BJ (cell line): ENCODE data around the gene METAP2. TPM values are rescaled to one million over a fixed set of nuclear protein-coding genes. Genes with fewer than 3 reads are reported as not detected.
"Not testable (repeated sequence)": the region's sequence is repeated elsewhere in the genome, so short reads cannot be mapped to it uniquely, and the experiment has no call there.

ENCODE experiments used
- CTCF ChIA-PET: fragments of 350-600 bp; formaldehyde crosslinking; extraction: SDS; loops from one replicate; lab custom pipeline; 2021; ENCODE audit warnings: antibody characterized with exemption, inconsistent platforms; lab: Yijun Ruan, JAX
- POLR2A ChIA-PET: fragments of 300-600 bp; sonication (Branson Sonifier 250); formaldehyde crosslinking; extraction: SDS; loops from one replicate; lab custom pipeline; 2021; ENCODE audit warnings: antibody characterized with exemption; lab: Charles Lee
- DNase-seq: peaks from one replicate; pipeline ENCODE4 v3.0.0-alpha.2; 2011; ENCODE audit warnings: low read depth
- H3K27me3 ChIP-seq: 2 replicates; pipeline ENCODE4 v1.6.0; 2011; ENCODE audit warnings: low read length; ENCODE audit not compliant: control insufficient read depth, insufficient read depth
- H3K36me3 ChIP-seq: 2 replicates; pipeline ENCODE4 v1.5.1; 2011; ENCODE audit warnings: low read length; ENCODE audit not compliant: control insufficient read depth, insufficient read depth
- H3K4me3 ChIP-seq: 2 replicates; pipeline ENCODE4 v1.5.1; 2011; ENCODE audit warnings: low read depth, mild to moderate bottlenecking, control low read depth, low read length
- CTCF ChIP-seq: IDR thresholded peaks from 2 replicates; pipeline ENCODE4 v1.5.1; 2011; ENCODE audit warnings: low read depth, mild to moderate bottlenecking, control low read depth, inconsistent platforms, low read length, moderate library complexity; ENCODE audit not compliant: insufficient read depth
- polyA plus RNA-seq: library from polyadenylated mRNA; depleted of rRNA; stranded (reverse); fragments of >200 nt; gene quantifications from 2 replicates; pipeline ENCODE4 v1.2.3, GENCODE V29; 2011

METAP2 gene
- polyA plus RNA-seq, 1 experiment = 32.2 TPM

GRCh38 chr12:95445884-95446505 is 28.0 kb upstream of the METAP2 start:
- no peak for DNase-seq
- Histone ChIP-seq H3K4me3 (no peak overlapping the region), H3K27me3 (peaks cover 2% of the 10 kb centered on the region), H3K36me3 (no peaks in the 10 kb centered on the region)
- POLR2A ChIA-PET = no interaction called here
- CTCF ChIA-PET = interaction anchor here (1.4 kb wide), 1 partner anchor 28 kb away, joined by 4 read pairs; the partner anchor contains the start of gene METAP2
- TF ChIP-seq CTCF = no peak

- Histone ChIP-seq H3K27me3 (peaks cover 2% of the 10 kb centered on the region), H3K4me3 (no peak overlapping the region), H3K36me3 (no peaks in the 10 kb centered on the region)
- TF ChIP-seq CTCF = no peak
- DNase-seq = no peak
- CTCF ChIA-PET = no interaction called here
- POLR2A ChIA-PET = no interaction called here
These were observed 27.4 kb upstream of the METAP2 start for GRCh38 chr12:95446506-95446900.

GRCh38 chr12:95449656-95450055 is 24.3 kb upstream of the METAP2 start:
- H3K4me3 ChIP-seq, DNase-seq, POLR2A ChIA-PET, H3K27me3 ChIP-seq, CTCF ChIA-PET, H3K36me3 ChIP-seq: not testable (repeated sequence)

GRCh38 chr12:95452501-95452900 is 21.5 kb upstream of the METAP2 start:
- H3K27me3 ChIP-seq, H3K36me3 ChIP-seq, CTCF ChIA-PET, DNase-seq, POLR2A ChIA-PET, H3K4me3 ChIP-seq: not testable (repeated sequence)

- H3K36me3 ChIP-seq, H3K27me3 ChIP-seq, DNase-seq, POLR2A ChIA-PET, CTCF ChIA-PET, H3K4me3 ChIP-seq: not testable (repeated sequence)
These were observed 20.1 kb upstream of the METAP2 start for GRCh38 chr12:95453881-95454280.

- DNase-seq, POLR2A ChIA-PET, CTCF ChIA-PET, H3K27me3 ChIP-seq, H3K36me3 ChIP-seq, H3K4me3 ChIP-seq: not testable (repeated sequence)
These were observed 19.2 kb upstream of the METAP2 start for GRCh38 chr12:95454780-95455215.

GRCh38 chr12:95457605-95458004 is 16.3 kb upstream of the METAP2 start:
- H3K36me3 ChIP-seq, POLR2A ChIA-PET, H3K4me3 ChIP-seq, DNase-seq, CTCF ChIA-PET, H3K27me3 ChIP-seq: not testable (repeated sequence)

GRCh38 chr12:95458761-95459160 is 15.2 kb upstream of the METAP2 start:
- DNase-seq = no peak
- POLR2A ChIA-PET = no interaction called here
- no peaks in the 10 kb centered on the region for H3K27me3 ChIP-seq
- TF ChIP-seq CTCF = no peak
- H3K4me3 ChIP-seq = no peak overlapping the region
- no peaks in the 10 kb centered on the region for H3K36me3 ChIP-seq
- CTCF ChIA-PET = no interaction called here
